GM21619 (cell line): ENCODE data around the gene SERBP1.

Experiments
- ATAC-seq: cut with Tn5 transposase; IDR thresholded peaks from one replicate; pipeline ENCODE4 v1.9.1; 2021; ENCODE audit not compliant: unreplicated experiment

Gene SERBP1

DNA sequence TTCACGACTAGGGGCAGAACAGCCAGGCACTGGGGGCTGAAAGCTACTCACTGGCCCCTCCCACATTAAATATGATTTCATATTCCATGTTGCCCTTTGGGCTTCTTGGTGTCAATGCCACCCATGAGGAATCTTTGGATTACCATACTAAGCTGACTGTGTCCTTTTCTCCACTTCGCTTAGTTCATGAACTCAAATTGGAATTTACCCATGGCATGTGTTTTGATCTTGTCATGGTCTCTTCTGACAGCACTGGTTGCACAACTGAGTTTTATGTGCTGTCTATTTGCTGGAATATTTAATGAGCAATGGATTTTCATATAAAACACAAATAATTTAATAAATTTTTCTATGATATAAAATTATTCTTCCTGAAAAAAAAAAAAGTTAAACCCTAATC is 59.2 kb downstream of the SERBP1 start:
- no peak for ATAC-seq

DNA sequence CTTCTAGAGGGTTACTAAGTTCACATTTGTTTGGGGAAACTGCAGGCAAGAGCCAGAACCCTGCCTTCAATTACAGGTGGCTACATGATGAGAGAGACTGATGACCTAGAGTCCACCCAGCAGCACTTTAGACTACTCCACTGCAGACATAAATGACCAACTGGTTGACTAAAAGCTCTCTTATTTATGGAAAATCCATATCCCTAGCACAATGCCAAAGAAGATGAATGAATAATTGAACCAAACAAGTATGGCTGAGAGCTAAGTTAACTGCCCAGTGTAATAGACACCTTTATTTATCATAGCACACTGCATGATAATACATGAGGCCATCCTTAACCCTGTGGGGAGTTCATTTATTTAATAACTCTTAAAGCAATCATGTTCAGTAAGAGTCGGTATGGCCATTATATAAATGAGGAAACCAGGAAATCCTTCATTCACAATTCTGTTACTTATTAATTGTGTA is 62.1 kb downstream of the SERBP1 start:
- no peak for ATAC-seq

DNA sequence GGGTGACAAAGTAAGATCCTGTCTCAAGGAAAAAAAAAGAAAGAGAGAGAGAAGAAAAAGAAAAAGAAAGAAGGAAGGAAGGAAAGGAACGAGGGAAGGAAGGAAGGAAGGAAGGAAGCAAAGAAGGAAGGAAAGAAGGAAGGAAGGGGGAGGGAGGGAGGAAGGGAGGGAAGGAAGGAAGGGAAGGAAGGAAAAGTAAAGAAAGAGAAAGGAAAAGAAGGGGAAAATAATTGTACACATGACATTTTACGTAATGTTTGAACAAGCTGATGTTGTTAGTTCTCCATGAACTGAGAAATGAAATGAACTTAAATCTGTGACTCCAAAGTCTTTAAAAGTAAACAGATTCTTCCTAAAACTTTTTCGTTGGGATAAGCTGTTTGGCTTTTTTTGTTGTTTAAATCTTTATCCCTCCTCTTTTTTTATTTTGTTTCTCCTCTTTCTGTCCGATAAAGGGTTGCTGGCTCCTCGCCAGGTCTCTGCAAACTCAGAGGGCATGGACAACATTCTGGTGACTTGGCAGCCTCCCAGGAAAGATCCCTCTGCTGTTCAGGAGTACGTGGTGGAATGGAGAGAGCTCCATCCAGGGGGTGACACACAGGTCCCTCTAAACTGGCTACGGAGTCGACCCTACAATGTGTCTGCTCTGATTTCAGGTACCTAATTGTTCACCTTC is 62.7 kb downstream of the SERBP1 start:
- no peak for ATAC-seq

DNA sequence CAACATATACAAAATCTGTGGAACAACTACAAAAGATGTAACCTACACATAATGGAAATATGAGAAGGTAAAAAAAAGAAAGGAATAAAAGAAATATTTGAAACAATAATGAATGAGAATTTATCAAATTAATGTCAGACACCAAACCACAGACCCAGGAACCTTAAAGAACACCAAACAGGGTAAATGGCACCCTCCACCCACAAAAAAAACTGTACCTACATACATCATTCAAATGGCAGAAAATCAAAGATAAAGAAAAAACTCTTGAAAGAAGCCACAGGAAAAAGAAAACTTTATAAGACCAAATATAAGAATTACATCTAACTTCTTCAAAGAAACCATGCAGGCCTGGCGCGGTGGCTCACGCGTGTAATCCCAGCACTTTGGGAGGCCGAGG is 68.6 kb downstream of the SERBP1 start:
- ATAC-seq, result no peak

DNA sequence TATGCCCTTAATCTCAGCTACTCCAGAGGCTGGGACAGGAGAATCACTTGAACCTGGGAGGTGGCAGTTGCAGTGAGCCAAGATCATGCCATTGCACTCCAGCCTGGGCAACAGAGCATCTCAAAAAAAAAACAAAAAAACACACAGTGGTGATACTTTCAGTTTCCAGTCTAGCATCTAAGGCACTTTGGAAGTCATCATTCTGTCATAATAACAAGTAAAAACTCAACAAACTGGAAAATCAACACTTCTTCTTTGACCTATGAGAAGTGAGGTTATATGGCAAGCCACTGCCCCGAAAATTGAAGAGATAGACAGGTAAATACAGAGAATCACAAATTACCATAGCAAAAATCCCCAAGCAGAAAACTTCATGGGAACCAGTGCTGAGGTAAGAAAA is 70.6 kb downstream of the SERBP1 start:
- no peak for ATAC-seq
